ENCODE data around the gene DLGAP1. TPM values are rescaled to one million over a fixed set of nuclear protein-coding genes. Genes with fewer than 3 reads are reported as not detected.

The DLGAP1 gene
- total and polyA plus RNA-seq, 2 experiments from 2014 or later: 17.0 to 48.5 TPM

DNA sequence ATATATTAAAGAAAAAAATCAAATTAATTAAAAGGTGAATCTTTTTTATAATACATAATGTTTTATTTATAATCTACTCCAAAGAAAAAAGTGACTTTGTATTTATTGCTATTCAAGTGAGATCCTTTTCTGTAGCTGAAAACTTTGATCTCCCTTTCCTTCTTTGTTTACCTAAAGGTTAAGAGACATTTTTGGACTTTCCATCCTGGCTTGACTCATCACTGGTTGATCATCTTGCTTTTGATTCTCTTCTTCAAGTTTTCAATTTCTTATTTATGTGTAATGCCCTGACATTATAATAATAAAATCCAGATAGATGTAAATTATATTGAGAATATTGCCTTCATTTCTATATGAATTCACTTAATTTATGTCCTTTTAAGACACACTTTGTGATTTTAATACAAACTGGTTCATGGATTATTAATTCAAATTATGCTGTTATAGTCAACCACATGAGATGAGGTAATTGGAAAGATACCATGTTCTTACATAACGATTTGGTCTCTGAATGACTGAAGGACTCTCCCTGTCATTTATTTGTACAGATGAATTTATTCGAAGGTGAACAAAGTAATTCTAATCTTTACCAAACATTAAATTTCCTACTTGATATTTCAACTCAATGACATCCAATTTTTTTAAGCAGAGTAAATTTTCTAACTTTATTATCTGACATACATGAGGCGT lies 820.7 kb downstream of the DLGAP1 start:
- H4K20me1 ChIP-seq (replicated peaks; ENCODE audit: insufficient read depth): no peaks in the 10 kb centered on the region
- H3K27ac ChIP-seq (ENCODE audit: low read depth): no peak overlapping the region
- no peak for TF ChIP-seq STAT1 (IDR thresholded peaks at IDR 0.05; ENCODE audit: unreplicated experiment)
- no peak for TF ChIP-seq JUNB (IDR thresholded peaks at IDR 0.05; ENCODE audit: unreplicated experiment)
- no peak for TF ChIP-seq EZH2 (IDR thresholded peaks at IDR 0.05; ENCODE audit: low read depth, unreplicated experiment)
- TF ChIP-seq, protein P1, sequence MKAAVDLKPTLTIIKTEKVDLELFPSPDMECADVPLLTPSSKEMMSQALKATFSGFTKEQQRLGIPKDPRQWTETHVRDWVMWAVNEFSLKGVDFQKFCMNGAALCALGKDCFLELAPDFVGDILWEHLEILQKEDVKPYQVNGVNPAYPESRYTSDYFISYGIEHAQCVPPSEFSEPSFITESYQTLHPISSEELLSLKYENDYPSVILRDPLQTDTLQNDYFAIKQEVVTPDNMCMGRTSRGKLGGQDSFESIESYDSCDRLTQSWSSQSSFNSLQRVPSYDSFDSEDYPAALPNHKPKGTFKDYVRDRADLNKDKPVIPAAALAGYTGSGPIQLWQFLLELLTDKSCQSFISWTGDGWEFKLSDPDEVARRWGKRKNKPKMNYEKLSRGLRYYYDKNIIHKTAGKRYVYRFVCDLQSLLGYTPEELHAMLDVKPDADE (IDR thresholded peaks at IDR 0.05): no peak
- no peak for TF ChIP-seq ZNF462 (CRISPR knock-in tag; IDR thresholded peaks at IDR 0.05)
- no peak for TF ChIP-seq POLR2AphosphoS5 (IDR thresholded peaks at IDR 0.05; ENCODE audit: low read depth)
- TF ChIP-seq, protein P2, sequence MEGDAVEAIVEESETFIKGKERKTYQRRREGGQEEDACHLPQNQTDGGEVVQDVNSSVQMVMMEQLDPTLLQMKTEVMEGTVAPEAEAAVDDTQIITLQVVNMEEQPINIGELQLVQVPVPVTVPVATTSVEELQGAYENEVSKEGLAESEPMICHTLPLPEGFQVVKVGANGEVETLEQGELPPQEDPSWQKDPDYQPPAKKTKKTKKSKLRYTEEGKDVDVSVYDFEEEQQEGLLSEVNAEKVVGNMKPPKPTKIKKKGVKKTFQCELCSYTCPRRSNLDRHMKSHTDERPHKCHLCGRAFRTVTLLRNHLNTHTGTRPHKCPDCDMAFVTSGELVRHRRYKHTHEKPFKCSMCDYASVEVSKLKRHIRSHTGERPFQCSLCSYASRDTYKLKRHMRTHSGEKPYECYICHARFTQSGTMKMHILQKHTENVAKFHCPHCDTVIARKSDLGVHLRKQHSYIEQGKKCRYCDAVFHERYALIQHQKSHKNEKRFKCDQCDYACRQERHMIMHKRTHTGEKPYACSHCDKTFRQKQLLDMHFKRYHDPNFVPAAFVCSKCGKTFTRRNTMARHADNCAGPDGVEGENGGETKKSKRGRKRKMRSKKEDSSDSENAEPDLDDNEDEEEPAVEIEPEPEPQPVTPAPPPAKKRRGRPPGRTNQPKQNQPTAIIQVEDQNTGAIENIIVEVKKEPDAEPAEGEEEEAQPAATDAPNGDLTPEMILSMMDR (conservative IDR thresholded peaks at IDR 0.05; ENCODE audit: low read depth in 2 of 2): no peak
- TF ChIP-seq ZNF114 (CRISPR knock-in tag; IDR thresholded peaks at IDR 0.05): no peak
- no peak for TF ChIP-seq ZNF331 (CRISPR knock-in tag; IDR thresholded peaks at IDR 0.05; ENCODE audit: low read depth)
- DNase-seq (ENCODE audit: low spot score) (no peak), ATAC-seq (no peak)
- H3K4me2 ChIP-seq: no peak overlapping the region
- no peaks in the 10 kb centered on the region for H3K27me3 ChIP-seq (ENCODE audit: insufficient read depth)
- no peaks in the 10 kb centered on the region for H3K9me3 Mint-ChIP-seq
- H3K4me3 Mint-ChIP-seq: no peak overlapping the region
- H3K36me3 Mint-ChIP-seq (ENCODE audit: low read depth): no peaks in the 10 kb centered on the region
- H3F3A ChIP-seq (replicated peaks; ENCODE audit: low read depth): no peaks in the 10 kb centered on the region
- no peaks in the 10 kb centered on the region for H3K4me1 ChIP-seq (ENCODE audit: insufficient read depth)
- H3K4me1 Mint-ChIP-seq: no peaks in the 10 kb centered on the region
- H3K9me2 ChIP-seq (ENCODE audit: insufficient read depth): peaks cover 4% of the 10 kb centered on the region; the same call in 1 of the 2 replicates
- H3K36me3 ChIP-seq (ENCODE audit: insufficient read depth): no peaks in the 10 kb centered on the region; the same call in 1 of the 2 replicates
- H3K27me3 Mint-ChIP-seq (ENCODE audit: insufficient read depth, low read depth, poor library complexity): peaks cover 10% of the 10 kb centered on the region
- no peak overlapping the region for H3K4me3 ChIP-seq
- H3K79me2 ChIP-seq (replicated peaks; ENCODE audit: insufficient read depth): no peaks in the 10 kb centered on the region
- no peak overlapping the region for H2AFZ ChIP-seq
- no peak overlapping the region for H3K27ac Mint-ChIP-seq

All from GM23338 (cell line).